ENCODE data around the gene NIT1.

The NIT1 gene
- 17.8 to 29.4 reads per million in 2 donors for total RNA-seq

- DNase-seq, result peak; percentile 70 to 89 (median 79)
These were observed at the start of gene NIT1, which contains the start of gene PFDN2 for GRCh38 chr1:161117759-161118581. Gene NIT1 (plus strand): TSS chr1:161118105. CDS start chr1:161118177, 72 bp downstream. Gene PFDN2 (minus strand): TSS chr1:161118037. CDS start chr1:161118026, 11 bp downstream.

- DNase-seq, result peak; percentile 49 to 94 (median 76)
These were observed 49.3 kb upstream of the NIT1 start for GRCh38 chr1:161068306-161069234.

- DNase-seq, result peak in 1 of 5 experiments; percentile 43
These were observed 48.7 kb upstream of the NIT1 start for GRCh38 chr1:161069241-161069640.

- peak; percentile 39 to 99 (median 72) for DNase-seq
These were observed 48.1 kb upstream of the NIT1 start, which contains the start of gene ARHGAP30 for GRCh38 chr1:161069731-161070270. Gene ARHGAP30 (minus strand): TSS chr1:161069891. CDS start chr1:161069624, 267 bp downstream.

- no peak for DNase-seq
These were observed 47.1 kb upstream of the NIT1 start for GRCh38 chr1:161070761-161071160.

- DNase-seq, result peak in 3 of 5 experiments; percentile 26 to 58 (median 27)
These were observed 46.0 kb upstream of the NIT1 start for GRCh38 chr1:161071886-161072371.

- DNase-seq, result no peak
These were observed 45.0 kb upstream of the NIT1 start for GRCh38 chr1:161072751-161073449.

- DNase-seq, result no peak
These were observed 44.3 kb upstream of the NIT1 start for GRCh38 chr1:161073474-161074121.

- DNase-seq, result no peak
These were observed 43.1 kb upstream of the NIT1 start for GRCh38 chr1:161074676-161075368.

GRCh38 chr1:161076410-161076809 lies 41.5 kb upstream of the NIT1 start:
- no peak for DNase-seq

- no peak for DNase-seq
These were observed 40.5 kb upstream of the NIT1 start for GRCh38 chr1:161077426-161077825.

GRCh38 chr1:161079436-161080110 lies 38.3 kb upstream of the NIT1 start:
- no peak for DNase-seq

GRCh38 chr1:161080441-161081405 lies 37.2 kb upstream of the NIT1 start:
- DNase-seq, result no peak

- DNase-seq, result no peak
These were observed 36.4 kb upstream of the NIT1 start for GRCh38 chr1:161081519-161081918.

GRCh38 chr1:161082483-161082882 lies 35.4 kb upstream of the NIT1 start:
- no peak for DNase-seq

GRCh38 chr1:161082996-161083747 lies 34.7 kb upstream of the NIT1 start:
- no peak for DNase-seq

GRCh38 chr1:161083748-161084596 lies 33.9 kb upstream of the NIT1 start:
- DNase-seq, result no peak

All from T-helper 2 cell (primary cell).